ENCODE data around the gene KIF4A. TPM values are rescaled to one million over a fixed set of nuclear protein-coding genes. Genes with fewer than 3 reads are reported as not detected.

Gene KIF4A
- total and polyA plus RNA-seq, 2 of the 13 experiments (the other 11 are each of a cell fraction or from before 2014, with no cell fraction given): 9.4 to 28.2 TPM

DNA sequence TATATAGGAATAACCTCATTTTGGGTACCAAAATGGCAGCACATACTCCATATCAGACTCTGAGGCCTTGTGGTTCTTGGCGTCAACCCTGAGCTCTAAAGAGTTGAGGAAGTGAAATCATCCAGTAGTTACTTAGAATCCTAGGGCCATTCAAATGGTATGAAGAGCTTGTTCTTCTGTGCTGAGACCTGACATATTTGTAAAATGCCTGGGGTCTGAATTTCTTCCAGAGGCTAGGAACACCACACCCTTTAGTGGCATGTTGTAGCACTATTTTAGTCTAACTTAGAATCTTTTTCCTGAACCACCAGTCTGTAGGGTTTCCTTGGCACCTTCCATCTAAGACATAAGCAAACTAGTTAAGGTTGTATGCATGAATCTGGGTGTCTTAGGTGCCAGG lies 115.1 kb downstream of the KIF4A start:
- FAIRE-seq (no peak), ATAC-seq (no peak), DNase-seq (ENCODE audit: low spot score) (no peak)
- H3K4me2 ChIP-seq (ENCODE audit: low read depth, low read length): no peak overlapping the region
- H3K79me2 ChIP-seq (ENCODE audit: insufficient read depth, low read length): no peaks in the 10 kb centered on the region
- intact Hi-C loops (cut with micrococcal nuclease; ENCODE audit: unreplicated experiment) (no loop called here), in situ Hi-C loops (cut with HindIII; ENCODE audit: extremely low pct_ligation_motif_present, low pct_unique_long_range_greater_than_20kb) (no loop called here)
- H2AFZ ChIP-seq (ENCODE audit: low read length): no peak overlapping the region
- ChIA-PET CTCF (ENCODE audit: low intra/inter-chr PET ratio, low total read pairs) (no interaction called here), POLR2A (no interaction called here)
- H3K9ac ChIP-seq (ENCODE audit: insufficient read depth, low read depth, low read length): no peak overlapping the region
- no TSS peak for BruUV-seq (replicated peaks)
- H3K9me3 ChIP-seq (ENCODE audit: low read length): no peaks in the 10 kb centered on the region
- H3K4me1 ChIP-seq (ENCODE audit: insufficient read depth, low read length): no peaks in the 10 kb centered on the region
- WGBS (ENCODE audit: low lambda C conversion rate): 83% methylated on average over 1 of the region's 1 CpG
- no peaks in the 10 kb centered on the region for H3K27me3 ChIP-seq (ENCODE audit: control insufficient read depth in 1 of 2, insufficient read depth in 2 of 2, low read length in 2 of 2)
- no peak for TF ChIP-seq KLF12 (CRISPR knock-in tag; IDR thresholded peaks at IDR 0.05; ENCODE audit: borderline replicate concordance)
- no peak for TF ChIP-seq AGO2 (optimal IDR thresholded peaks at IDR 0.05; ENCODE audit: low read depth, low read length)
- no peak for TF ChIP-seq ZNF136 (CRISPR knock-in tag; IDR thresholded peaks at IDR 0.05; ENCODE audit: low read depth)
- TF ChIP-seq GLI4 (CRISPR knock-in tag; IDR thresholded peaks at IDR 0.05; ENCODE audit: borderline replicate concordance): no peak
- TF ChIP-seq EED (CRISPR knock-in tag; IDR thresholded peaks at IDR 0.05): no peak
- no peak for TF ChIP-seq ZKSCAN5 (CRISPR knock-in tag; IDR thresholded peaks at IDR 0.05)
- TF ChIP-seq EHMT2 (IDR thresholded peaks at IDR 0.05; ENCODE audit: borderline replicate concordance, low read depth, low read length): no peak
- no peak for TF ChIP-seq ZBTB1 (CRISPR knock-in tag; IDR thresholded peaks at IDR 0.05; ENCODE audit: borderline replicate concordance)
- no peak for TF ChIP-seq ZBTB21 (CRISPR knock-in tag; IDR thresholded peaks at IDR 0.05)
- no peak overlapping the region for H3K4me3 ChIP-seq (replicated peaks in 1 of 3; ENCODE audit: insufficient read depth in 1 of 3, low read depth in 2 of 3, low read length in 3 of 3)
- peaks cover 0 to 30% of the 10 kb centered on the region in 2 experiments; a peak in 2 of 5 replicates for H3K36me3 ChIP-seq (replicated peaks in 1 of 2; ENCODE audit: control insufficient read depth in 1 of 2, insufficient read depth in 2 of 2, low read length in 2 of 2)
- H4K20me1 ChIP-seq (ENCODE audit: insufficient read depth, low read length): no peaks in the 10 kb centered on the region
- no peak overlapping the region for H3K27ac ChIP-seq (ENCODE audit: extremely low read length, insufficient read depth, low read length)

DNA sequence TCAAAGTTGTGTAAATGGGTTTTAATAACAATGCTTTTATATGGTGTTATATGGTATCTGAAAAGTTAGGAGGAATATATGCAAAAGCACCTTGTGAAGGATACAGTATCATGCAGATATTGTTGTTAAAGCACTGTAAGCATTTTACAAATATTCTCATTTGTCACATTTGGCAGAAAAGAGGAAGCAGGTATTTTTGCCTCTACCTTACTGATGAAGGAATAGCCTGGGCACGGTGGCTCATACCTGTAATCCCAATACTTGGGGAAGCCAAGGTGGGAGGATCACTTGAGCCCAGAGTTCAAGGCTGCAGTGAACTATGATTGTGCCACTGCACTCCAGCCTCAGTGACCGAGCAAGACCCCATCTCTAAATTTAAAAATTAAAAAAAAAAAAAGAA lies 121.0 kb downstream of the KIF4A start:
- ChIA-PET POLR2A (no interaction called here), CTCF (ENCODE audit: low intra/inter-chr PET ratio, low total read pairs) (no interaction called here)
- Histone ChIP-seq H3K79me2 (ENCODE audit: insufficient read depth, low read length) (no peaks in the 10 kb centered on the region), H4K20me1 (ENCODE audit: insufficient read depth, low read length) (no peaks in the 10 kb centered on the region), H3K4me2 (ENCODE audit: low read depth, low read length) (no peak overlapping the region), H3K36me3 (replicated peaks in 1 of 2; ENCODE audit: control insufficient read depth in 1 of 2, insufficient read depth in 2 of 2, low read length in 2 of 2) (0 out of 5 replicates have a peak, but pooled peaks cover 0 to 6% of the 10 kb centered on the region in 2 experiments), H3K27me3 (ENCODE audit: control insufficient read depth in 1 of 2, insufficient read depth in 2 of 2, low read length in 2 of 2) (no peaks in the 10 kb centered on the region), H2AFZ (ENCODE audit: low read length) (no peak overlapping the region), H3K27ac (ENCODE audit: extremely low read length, insufficient read depth, low read length) (no peak overlapping the region), H3K9me3 (ENCODE audit: low read length) (no peaks in the 10 kb centered on the region), H3K4me1 (ENCODE audit: insufficient read depth, low read length) (no peaks in the 10 kb centered on the region), H3K4me3 (replicated peaks in 1 of 3; ENCODE audit: insufficient read depth in 1 of 3, low read depth in 2 of 3, low read length in 3 of 3) (no peak overlapping the region), H3K9ac (ENCODE audit: insufficient read depth, low read depth, low read length) (no peak overlapping the region)
- no peak for TF ChIP-seq SMYD3 (CRISPR knock-in tag; IDR thresholded peaks at IDR 0.05)
- TF ChIP-seq, protein P1, sequence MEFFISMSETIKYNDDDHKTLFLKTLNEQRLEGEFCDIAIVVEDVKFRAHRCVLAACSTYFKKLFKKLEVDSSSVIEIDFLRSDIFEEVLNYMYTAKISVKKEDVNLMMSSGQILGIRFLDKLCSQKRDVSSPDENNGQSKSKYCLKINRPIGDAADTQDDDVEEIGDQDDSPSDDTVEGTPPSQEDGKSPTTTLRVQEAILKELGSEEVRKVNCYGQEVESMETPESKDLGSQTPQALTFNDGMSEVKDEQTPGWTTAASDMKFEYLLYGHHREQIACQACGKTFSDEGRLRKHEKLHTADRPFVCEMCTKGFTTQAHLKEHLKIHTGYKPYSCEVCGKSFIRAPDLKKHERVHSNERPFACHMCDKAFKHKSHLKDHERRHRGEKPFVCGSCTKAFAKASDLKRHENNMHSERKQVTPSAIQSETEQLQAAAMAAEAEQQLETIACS (CRISPR knock-in tag; IDR thresholded peaks at IDR 0.05): no peak
- TF ChIP-seq TOE1 (CRISPR knock-in tag; IDR thresholded peaks at IDR 0.05): no peak
- no peak for TF ChIP-seq KLF6 (CRISPR knock-in tag; IDR thresholded peaks at IDR 0.05)
- no peak for TF ChIP-seq ZNF746 (CRISPR knock-in tag; IDR thresholded peaks at IDR 0.05)
- TF ChIP-seq, protein P2, sequence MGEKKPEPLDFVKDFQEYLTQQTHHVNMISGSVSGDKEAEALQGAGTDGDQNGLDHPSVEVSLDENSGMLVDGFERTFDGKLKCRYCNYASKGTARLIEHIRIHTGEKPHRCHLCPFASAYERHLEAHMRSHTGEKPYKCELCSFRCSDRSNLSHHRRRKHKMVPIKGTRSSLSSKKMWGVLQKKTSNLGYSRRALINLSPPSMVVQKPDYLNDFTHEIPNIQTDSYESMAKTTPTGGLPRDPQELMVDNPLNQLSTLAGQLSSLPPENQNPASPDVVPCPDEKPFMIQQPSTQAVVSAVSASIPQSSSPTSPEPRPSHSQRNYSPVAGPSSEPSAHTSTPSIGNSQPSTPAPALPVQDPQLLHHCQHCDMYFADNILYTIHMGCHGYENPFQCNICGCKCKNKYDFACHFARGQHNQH (CRISPR knock-in tag; IDR thresholded peaks at IDR 0.05): no peak
- no peak for TF ChIP-seq HNRNPL (IDR thresholded peaks at IDR 0.05; ENCODE audit: low read depth, low read length)
- TF ChIP-seq, protein P3, sequence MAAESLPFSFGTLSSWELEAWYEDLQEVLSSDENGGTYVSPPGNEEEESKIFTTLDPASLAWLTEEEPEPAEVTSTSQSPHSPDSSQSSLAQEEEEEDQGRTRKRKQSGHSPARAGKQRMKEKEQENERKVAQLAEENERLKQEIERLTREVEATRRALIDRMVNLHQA (CRISPR knock-in tag; IDR thresholded peaks at IDR 0.05): no peak
- no peak for TF ChIP-seq KLF12 (CRISPR knock-in tag; IDR thresholded peaks at IDR 0.05; ENCODE audit: borderline replicate concordance)
- no peak for TF ChIP-seq ZSCAN29 (CRISPR knock-in tag; conservative IDR thresholded peaks at IDR 0.05)
- TF ChIP-seq TBL1XR1 (IDR thresholded peaks at IDR 0.05; ENCODE audit: borderline replicate concordance, low read length, partially characterized antibody): no peak
- BruUV-seq (replicated peaks): no TSS peak
- in situ Hi-C loops (cut with HindIII; ENCODE audit: extremely low pct_ligation_motif_present, low pct_unique_long_range_greater_than_20kb): no loop called here
- ATAC-seq (no peak), DNase-seq (ENCODE audit: low spot score) (no peak), FAIRE-seq (no peak)
- intact Hi-C loops (cut with micrococcal nuclease; ENCODE audit: unreplicated experiment): no loop called here
- WGBS (ENCODE audit: low lambda C conversion rate): 100% methylated on average over 2 of the region's 2 CpGs

Measured in HepG2 (cell line).